Mucosa of descending colon (tissue), 3 donors: ENCODE measurements around the gene TMCC1. TPM values are rescaled to one million over a fixed set of nuclear protein-coding genes. Genes with fewer than 3 reads are reported as not detected.

Source experiments
- ATAC-seq: fragments of 200-7000 bp; cut with Tn5 transposase; one replicate; pipeline ENCODE4 v1.9.1; 2020; ENCODE audit warnings: mild to moderate bottlenecking, moderate library complexity
- DNase-seq, 3 donors: peaks; one replicate each; pipeline ENCODE4 v3.0.0-alpha.2; 2020
- H3K36me3 ChIP-seq: fragments of 200-600 bp; one replicate; pipeline ENCODE4 v1.8.0; 2021; ENCODE audit warnings: low read depth, mild to moderate bottlenecking
- H3K4me1 ChIP-seq: fragments of 200-600 bp; one replicate; pipeline ENCODE4 v1.8.0; 2021; ENCODE audit warnings: low read depth, mild to moderate bottlenecking
- H3K4me3 ChIP-seq: fragments of 200-600 bp; one replicate; pipeline ENCODE4 v1.8.0; 2021; ENCODE audit warnings: mild to moderate bottlenecking
- H3K9me3 ChIP-seq: fragments of 200-600 bp; one replicate; pipeline ENCODE4 v1.8.0; 2021; ENCODE audit warnings: mild to moderate bottlenecking
- intact Hi-C, 2 donors: fragments of 100-400 bp; cut with DNase I in 1 of 2; cut with micrococcal nuclease in 1 of 2; formaldehyde crosslinking; loops; one replicate each; pipeline versions ENCODE4 v1.11.0 to v1.11.1; 2022; cut with DNase I, micrococcal nuclease
- total RNA-seq, 3 donors: library from RNA; stranded (reverse); fragmentation: NEBNext Ultra II Directional in 2 of 3; extraction: Animal tissue kit (Norgen Biotek cat#: 25700) in 2 of 3; gene quantifications; one replicate each; pipeline versions ENCODE4 v1.2.1 to v1.2.4, GENCODE V29; 2021 to 2023
- TF ChIP-seq, protein P1 (sequence below): fragments of 200-600 bp; IDR thresholded peaks from one replicate; pipeline ENCODE4 v1.8.0; 2022; ENCODE audit warnings: antibody characterized with exemption, mild to moderate bottlenecking
- donor health status: DM: no; HTN: no; CAD: no; lungs with moderate emphysema.
- donor health status: DM: no; HTN: no; CAD: no.
- donor health status: DM: no; HTN: yes; CAD: no.

Gene TMCC1
- total RNA-seq, 3 donors from 2014 or later = 28.6 to 58.7 (median 28.9) TPM

DNA sequence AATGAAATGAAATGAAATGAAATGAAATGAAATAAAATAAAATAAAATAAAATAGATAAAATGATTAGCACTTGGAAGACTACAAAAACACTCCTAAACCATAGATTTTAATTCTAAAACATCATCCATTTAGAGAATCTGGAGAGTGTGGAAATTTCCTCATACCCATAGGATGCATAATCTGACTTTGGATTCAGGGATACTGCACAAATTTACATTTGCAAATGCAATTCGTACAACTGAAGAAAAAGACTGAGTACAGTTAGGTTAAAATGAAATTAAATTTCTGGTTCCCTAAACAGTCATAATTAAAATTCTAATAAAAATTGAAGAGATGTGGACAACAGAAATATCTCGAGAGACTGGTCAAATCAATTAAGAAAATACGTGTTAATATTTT lies 122.9 kb downstream of the TMCC1 start:
- TF ChIP-seq, protein P1, sequence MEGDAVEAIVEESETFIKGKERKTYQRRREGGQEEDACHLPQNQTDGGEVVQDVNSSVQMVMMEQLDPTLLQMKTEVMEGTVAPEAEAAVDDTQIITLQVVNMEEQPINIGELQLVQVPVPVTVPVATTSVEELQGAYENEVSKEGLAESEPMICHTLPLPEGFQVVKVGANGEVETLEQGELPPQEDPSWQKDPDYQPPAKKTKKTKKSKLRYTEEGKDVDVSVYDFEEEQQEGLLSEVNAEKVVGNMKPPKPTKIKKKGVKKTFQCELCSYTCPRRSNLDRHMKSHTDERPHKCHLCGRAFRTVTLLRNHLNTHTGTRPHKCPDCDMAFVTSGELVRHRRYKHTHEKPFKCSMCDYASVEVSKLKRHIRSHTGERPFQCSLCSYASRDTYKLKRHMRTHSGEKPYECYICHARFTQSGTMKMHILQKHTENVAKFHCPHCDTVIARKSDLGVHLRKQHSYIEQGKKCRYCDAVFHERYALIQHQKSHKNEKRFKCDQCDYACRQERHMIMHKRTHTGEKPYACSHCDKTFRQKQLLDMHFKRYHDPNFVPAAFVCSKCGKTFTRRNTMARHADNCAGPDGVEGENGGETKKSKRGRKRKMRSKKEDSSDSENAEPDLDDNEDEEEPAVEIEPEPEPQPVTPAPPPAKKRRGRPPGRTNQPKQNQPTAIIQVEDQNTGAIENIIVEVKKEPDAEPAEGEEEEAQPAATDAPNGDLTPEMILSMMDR = no peak
- no peak for DNase-seq
- H3K9me3 ChIP-seq = no peaks in the 10 kb centered on the region
- no peak for ATAC-seq
- H3K4me3 ChIP-seq = no peak overlapping the region
- no peaks in the 10 kb centered on the region for H3K4me1 ChIP-seq
- no peaks in the 10 kb centered on the region for H3K36me3 ChIP-seq
- intact Hi-C loops = no loop called here

DNA sequence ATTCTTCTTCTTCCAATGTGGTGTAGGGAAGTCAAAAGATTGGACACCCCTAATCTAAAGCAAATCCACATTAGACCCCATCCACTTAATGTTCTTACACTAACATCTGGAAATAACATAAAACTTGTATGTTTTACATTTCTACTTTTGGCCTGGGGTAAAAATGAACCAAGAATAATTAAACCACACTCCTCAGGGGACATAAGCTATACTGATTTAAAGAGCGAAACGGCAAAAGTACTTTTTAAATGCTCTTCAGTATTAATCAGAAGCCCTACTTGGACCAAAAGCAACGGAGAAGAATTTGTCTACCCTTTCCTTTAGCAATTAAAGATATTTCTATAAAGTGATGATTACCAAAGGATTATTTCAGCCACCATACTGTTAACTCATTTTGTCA lies 123.9 kb downstream of the TMCC1 start:
- Histone ChIP-seq H3K4me1 (no peaks in the 10 kb centered on the region), H3K4me3 (no peak overlapping the region), H3K36me3 (no peaks in the 10 kb centered on the region), H3K9me3 (no peaks in the 10 kb centered on the region)
- DNase-seq (no peak), ATAC-seq (no peak)
- intact Hi-C loops = no loop called here
- TF ChIP-seq, protein P1 = no peak

DNA sequence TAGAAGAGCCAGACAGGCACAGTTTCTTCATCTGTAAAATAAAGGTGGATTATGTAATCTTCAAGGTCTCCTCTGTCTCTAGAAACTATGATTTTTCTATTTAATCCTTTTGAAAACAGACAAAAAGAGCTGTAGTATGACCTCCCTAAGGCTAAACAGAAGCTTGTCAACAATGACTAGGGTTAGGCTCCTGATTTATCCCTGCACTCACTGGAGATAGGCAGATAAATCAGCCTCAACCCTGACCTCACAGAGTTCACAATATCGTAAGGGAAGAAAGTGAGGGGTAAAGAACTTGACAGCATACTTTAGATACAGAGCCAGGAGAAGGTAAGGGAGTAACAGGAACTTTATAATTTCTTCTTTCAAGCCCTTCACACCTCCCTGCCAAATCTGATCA lies 124.8 kb downstream of the TMCC1 start:
- Histone ChIP-seq H3K36me3 (no peaks in the 10 kb centered on the region), H3K9me3 (no peaks in the 10 kb centered on the region), H3K4me3 (no peak overlapping the region), H3K4me1 (no peaks in the 10 kb centered on the region)
- TF ChIP-seq, protein P1 = no peak
- intact Hi-C loops = no loop called here
- ATAC-seq (no peak), DNase-seq (no peak)

DNA sequence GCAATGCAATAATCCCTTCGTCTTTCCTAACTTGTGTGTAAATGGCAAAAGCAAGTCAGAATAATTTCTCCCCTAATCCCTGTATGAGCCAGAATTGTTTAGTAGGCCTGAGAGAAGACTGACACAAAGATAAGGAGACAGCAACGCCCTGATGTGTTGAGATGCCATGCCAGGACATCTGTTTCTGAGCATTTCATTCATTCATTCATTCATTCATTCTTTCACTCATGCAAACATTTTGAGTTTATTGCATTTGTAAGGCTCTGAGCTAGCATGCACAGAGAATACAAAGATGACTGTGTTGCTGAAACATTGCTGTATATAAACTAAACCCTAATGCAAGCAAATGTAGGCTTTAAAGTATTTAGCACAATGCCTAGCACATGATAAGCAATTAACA lies 127.4 kb downstream of the TMCC1 start:
- Histone ChIP-seq H3K4me1 (no peaks in the 10 kb centered on the region), H3K4me3 (no peak overlapping the region), H3K9me3 (no peaks in the 10 kb centered on the region), H3K36me3 (no peaks in the 10 kb centered on the region)
- DNase-seq = no peak
- TF ChIP-seq, protein P1 = no peak
- intact Hi-C loops = no loop called here
- no peak for ATAC-seq

DNA sequence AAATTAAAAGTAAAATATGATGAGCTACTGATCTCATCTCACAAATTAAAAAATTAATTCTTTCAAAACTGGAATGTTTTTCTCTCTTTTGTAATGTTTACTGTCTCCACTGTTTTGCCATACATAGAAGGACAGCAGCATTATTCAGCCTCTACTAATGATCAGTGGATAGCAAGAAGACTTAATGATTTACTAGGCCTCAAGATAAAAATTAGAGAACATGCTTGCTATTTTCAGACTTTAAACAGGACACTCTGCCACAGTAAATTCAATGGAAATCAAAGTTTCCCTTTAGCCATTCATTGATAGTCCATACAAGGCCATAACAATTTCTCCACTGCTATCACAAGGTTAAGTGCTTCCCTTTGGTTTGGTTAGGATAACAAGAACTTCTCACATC lies 129.4 kb downstream of the TMCC1 start:
- TF ChIP-seq, protein P1 = no peak
- no peaks in the 10 kb centered on the region for H3K36me3 ChIP-seq
- intact Hi-C loops = no loop called here
- no peak overlapping the region for H3K4me3 ChIP-seq
- DNase-seq (no peak), ATAC-seq (no peak)
- H3K4me1 ChIP-seq = no peaks in the 10 kb centered on the region
- H3K9me3 ChIP-seq = no peaks in the 10 kb centered on the region

DNA sequence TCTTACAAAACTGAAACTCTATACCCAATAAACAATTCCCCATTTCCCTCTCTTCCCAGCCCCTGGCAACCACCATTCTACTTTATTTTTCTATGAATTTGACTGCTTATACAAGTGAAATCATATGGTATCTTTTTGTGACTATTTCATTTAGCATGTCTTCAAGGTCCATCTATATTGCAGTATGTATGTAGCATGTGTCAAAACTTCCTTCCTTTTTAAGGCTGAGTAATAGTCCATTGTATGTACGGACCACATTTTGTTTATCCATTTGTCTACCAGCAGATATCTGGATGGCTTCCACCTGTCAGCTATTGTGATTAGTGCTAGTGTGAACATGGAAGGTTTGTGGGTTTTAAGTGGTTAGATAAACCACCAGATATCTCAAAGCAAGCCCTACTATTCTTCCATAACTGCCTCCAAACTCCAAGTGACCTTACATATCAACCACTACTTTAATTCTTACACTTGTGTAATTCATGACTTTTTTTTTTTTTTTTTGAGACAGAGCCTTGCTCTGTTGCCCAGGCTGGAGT lies 134.7 kb downstream of the TMCC1 start:
- no peak overlapping the region for H3K4me3 ChIP-seq
- DNase-seq = no peak
- H3K4me1 ChIP-seq = no peaks in the 10 kb centered on the region
- TF ChIP-seq, protein P1 = no peak
- H3K9me3 ChIP-seq = no peaks in the 10 kb centered on the region
- no peak for ATAC-seq
- H3K36me3 ChIP-seq = no peaks in the 10 kb centered on the region
- intact Hi-C loops = no loop called here
